ENCODE results near the gene AHDC1. TPM values are rescaled to one million over a fixed set of nuclear protein-coding genes. Genes with fewer than 3 reads are reported as not detected.

The AHDC1 gene
- total RNA-seq, 1 donor from 2014 or later: 3.3 TPM

- peak; percentile 98 to 99 for DNase-seq (ENCODE audit: low read depth in 2 of 2)
Measured at GRCh38 chr1:27489973-27490741, 113.8 kb downstream of the AHDC1 start, which contains the start of gene WASF2. TSS of gene WASF2 (minus strand) at chr1:27490167. CDS start at chr1:27428890, 61,277 bp downstream.

GRCh38 chr1:27489501-27489972 lies 114.4 kb downstream of the AHDC1 start:
- peak in 1 of 2 donors; percentile 52 for DNase-seq (ENCODE audit: low read depth in 2 of 2)

GRCh38 chr1:27487966-27488884 lies 115.7 kb downstream of the AHDC1 start:
- DNase-seq (ENCODE audit: low read depth in 2 of 2): peak in 1 of 2 donors; percentile 57

- no peak for DNase-seq (ENCODE audit: low read depth in 2 of 2)
Measured at GRCh38 chr1:27485363-27485762, 118.6 kb downstream of the AHDC1 start.

Other genes with a start within 250 kb of the AHDC1 start
- gene MAP3K6, start 237.2 kb downstream of the AHDC1 start, total RNA-seq: 3.3 and 4.0 TPM in 2 replicates
- gene FCN3, start 229.3 kb downstream of the AHDC1 start, total RNA-seq: not detected in 2 replicates
- not detected in 2 replicates for gene CD164L2, start 220.8 kb downstream of the AHDC1 start, total RNA-seq
- gene GPR3, start 211.5 kb downstream of the AHDC1 start, total RNA-seq: 0.39 and 0.51 TPM in 2 replicates
- 33.1 and 54.5 TPM in 2 replicates for gene WASF2, start 114.0 kb downstream of the AHDC1 start, total RNA-seq
- gene FGR, start 31.0 kb upstream of the AHDC1 start, total RNA-seq: 0.13 and 0.25 TPM in 2 replicates
- gene IFI6, start 68.0 kb upstream of the AHDC1 start, total RNA-seq: 21.8 and 48.8 TPM in 2 replicates
- 6.2 and 9.7 TPM in 2 replicates for gene FAM76A, start 121.8 kb upstream of the AHDC1 start, total RNA-seq
- gene STX12, start 169.1 kb upstream of the AHDC1 start, total RNA-seq: 56.4 and 74.0 TPM in 2 replicates
- 48.3 and 50.2 TPM in 2 replicates for gene PPP1R8, start 226.6 kb upstream of the AHDC1 start, total RNA-seq

All from dermis microvascular lymphatic vessel endothelial cell (primary cell).